K562 (cell line): ENCODE data around the gene OBSL1. TPM values are rescaled to one million over a fixed set of nuclear protein-coding genes. Genes with fewer than 3 reads are reported as not detected.

Experiments used
- BCOR ChIP-seq: fragments of 450-650 bp; IDR thresholded peaks from 2 replicates; pipeline ENCODE4 v1.6.1; 2016
- C11orf30 ChIP-seq: fragments of 450-650 bp; IDR thresholded peaks from 2 replicates; pipeline ENCODE4 v1.6.1; 2016; ENCODE audit warnings: low read depth, mild to moderate bottlenecking
- CREM ChIP-seq: IDR thresholded peaks from 2 replicates; pipeline ENCODE4 v1.6.1; 2014; ENCODE audit warnings: antibody characterized with exemption, low read depth
- HDAC3 ChIP-seq: fragments of 450-650 bp; IDR thresholded peaks from 2 replicates; pipeline ENCODE4 v1.6.1; 2018; ENCODE audit warnings: borderline replicate concordance, mild to moderate bottlenecking, moderate library complexity; ENCODE audit not compliant: partially characterized antibody
- KDM1A ChIP-seq, 2 experiments: fragments of 450-650 bp; IDR thresholded peaks; 2 replicates each; pipeline ENCODE4 v1.6.1; 2016; ENCODE audit warnings: mild to moderate bottlenecking in 2 of 2
- NCOR1 ChIP-seq: fragments of 450-650 bp; IDR thresholded peaks from 2 replicates; pipeline ENCODE4 v1.6.1; 2016; ENCODE audit warnings: mild to moderate bottlenecking, moderate library complexity
- NFATC3 ChIP-seq: fragments of 450-650 bp; IDR thresholded peaks from 2 replicates; pipeline ENCODE4 v1.6.1; 2017; ENCODE audit warnings: mild to moderate bottlenecking
- POLR2G ChIP-seq: fragments of 200-400 bp; formaldehyde crosslinking; IDR thresholded peaks from 2 replicates; pipeline ENCODE4 v1.6.1; 2017; ENCODE audit warnings: low read depth, mild to moderate bottlenecking, antibody characterized with exemption, low read length, moderate library complexity
- SP1 ChIP-seq: sonication (generic); formaldehyde crosslinking; IDR thresholded peaks from 2 replicates; pipeline ENCODE4 v1.8.1; 2022; ENCODE audit warnings: mild to moderate bottlenecking, missing genetic modification reagents
- ZNF224 ChIP-seq: sonication (generic); formaldehyde crosslinking; IDR thresholded peaks from 2 replicates; pipeline ENCODE4 v1.8.0; 2022; ENCODE audit warnings: mild to moderate bottlenecking, missing genetic modification reagents
- ZNF699 ChIP-seq: fragments of 250-450 bp; sonication (Bioruptor Pico); IDR thresholded peaks from 2 replicates; pipeline ENCODE4 v1.8.0; 2021; ENCODE audit warnings: mild to moderate bottlenecking, moderate library complexity; ENCODE audit not compliant: insufficient replicate concordance
- polyA plus RNA-seq, 8 experiments: library from polyadenylated mRNA; depleted of rRNA in 4 of 8; stranded (reverse) in 5 of 8; unstranded in 3 of 8; fragments of >200 nt; fragmentation: Nextera tagmentation in 2 of 8; fragmentation: Illumina TruSeq in 1 of 8; extraction: Ambion mirVana in 2 of 8; extraction: Trizol in 1 of 8; gene quantifications; 2 replicates each; pipeline versions ENCODE4 v1.2.1 to v1.2.3, GENCODE V29; 2011 to 2014; ENCODE audit warnings: inconsistent platforms in 1 of 8, missing spikeins in 1 of 8
- total RNA-seq, 7 experiments: library from RNA; depleted of rRNA in 6 of 7; stranded (reverse); fragments of >200 nt in 6 of 7; fragmentation: Illumina TruSeq in 2 of 7; extraction: Trizol in 2 of 7; gene quantifications; 2 replicates each; pipeline versions ENCODE4 v1.2.1 to v1.2.3, GENCODE V29; 2011 to 2021; ENCODE audit warnings: low replicate concordance in 1 of 7
- TF ChIP-seq, protein P1 (sequence below): fragments of 200-800 bp; sonication (Bioruptor generic); IDR thresholded peaks from 2 replicates; pipeline ENCODE4 v1.6.1; 2017; ENCODE audit warnings: missing genetic modification characterization, missing compliant biosample characterization
- TF ChIP-seq, protein P2 (sequence below): fragments of 250-450 bp; sonication (Bioruptor Pico); IDR thresholded peaks from 2 replicates; pipeline ENCODE4 v1.8.0; 2021; ENCODE audit warnings: borderline replicate concordance, mild to moderate bottlenecking, moderate library complexity; ENCODE audit not compliant: poor library complexity, severe bottlenecking
- TF ChIP-seq, protein P3 (sequence below): sonication (generic); formaldehyde crosslinking; IDR thresholded peaks from 2 replicates; pipeline ENCODE4 v1.8.1; 2023; ENCODE audit warnings: mild to moderate bottlenecking, missing genetic modification reagents

Gene OBSL1
- total and polyA plus RNA-seq, 9 of the 15 experiments (the other 6 are each of a cell fraction or from before 2014, with no cell fraction given), result 1.2 to 26.6 (median 8.6) TPM

DNA sequence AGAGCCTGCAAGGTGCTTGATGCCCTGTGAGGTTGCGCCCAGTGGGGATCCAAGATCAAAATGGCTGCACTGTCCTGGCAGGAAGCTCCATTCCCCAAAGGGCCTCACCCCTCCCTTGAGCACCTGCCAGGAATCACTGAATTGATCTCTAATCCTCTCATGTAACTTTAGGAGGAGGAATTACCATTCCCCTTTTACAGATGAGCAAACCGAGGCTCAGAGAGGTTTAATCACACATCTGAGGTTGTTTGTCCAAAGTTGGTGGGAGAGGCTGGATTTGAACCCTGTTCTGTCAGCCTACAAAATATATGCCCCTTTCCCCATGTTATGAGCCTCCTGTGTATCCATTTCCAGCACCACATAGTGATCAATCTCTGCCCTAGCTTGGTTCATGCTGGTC, 46.5 kb downstream of the OBSL1 start (continued):
- TF ChIP-seq NCOR1, result no peak
- peak; percentile 20 to 67; a peak in 3 of 4 replicates for TF ChIP-seq KDM1A (IDR thresholded peaks at IDR 0.05)
- TF ChIP-seq C11orf30, result no peak
- TF ChIP-seq BCOR, result peak; percentile 70
- TF ChIP-seq, protein P1, sequence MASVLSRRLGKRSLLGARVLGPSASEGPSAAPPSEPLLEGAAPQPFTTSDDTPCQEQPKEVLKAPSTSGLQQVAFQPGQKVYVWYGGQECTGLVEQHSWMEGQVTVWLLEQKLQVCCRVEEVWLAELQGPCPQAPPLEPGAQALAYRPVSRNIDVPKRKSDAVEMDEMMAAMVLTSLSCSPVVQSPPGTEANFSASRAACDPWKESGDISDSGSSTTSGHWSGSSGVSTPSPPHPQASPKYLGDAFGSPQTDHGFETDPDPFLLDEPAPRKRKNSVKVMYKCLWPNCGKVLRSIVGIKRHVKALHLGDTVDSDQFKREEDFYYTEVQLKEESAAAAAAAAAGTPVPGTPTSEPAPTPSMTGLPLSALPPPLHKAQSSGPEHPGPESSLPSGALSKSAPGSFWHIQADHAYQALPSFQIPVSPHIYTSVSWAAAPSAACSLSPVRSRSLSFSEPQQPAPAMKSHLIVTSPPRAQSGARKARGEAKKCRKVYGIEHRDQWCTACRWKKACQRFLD (CRISPR knock-in tag), result 0 out of 2 replicates have a peak, but pooled peaks have one; percentile 42
- no peak for TF ChIP-seq NFATC3
- no peak for TF ChIP-seq ZNF699 (CRISPR knock-in tag)
- TF ChIP-seq CREM, result no peak
- TF ChIP-seq POLR2G, result no peak
- TF ChIP-seq SP1 (CRISPR knock-in tag), result no peak
- no peak for TF ChIP-seq HDAC3
- TF ChIP-seq, protein P2, sequence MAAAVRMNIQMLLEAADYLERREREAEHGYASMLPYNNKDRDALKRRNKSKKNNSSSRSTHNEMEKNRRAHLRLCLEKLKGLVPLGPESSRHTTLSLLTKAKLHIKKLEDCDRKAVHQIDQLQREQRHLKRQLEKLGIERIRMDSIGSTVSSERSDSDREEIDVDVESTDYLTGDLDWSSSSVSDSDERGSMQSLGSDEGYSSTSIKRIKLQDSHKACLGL (CRISPR knock-in tag), result no peak
- no peak for TF ChIP-seq ZNF224 (CRISPR knock-in tag)
- TF ChIP-seq, protein P3, sequence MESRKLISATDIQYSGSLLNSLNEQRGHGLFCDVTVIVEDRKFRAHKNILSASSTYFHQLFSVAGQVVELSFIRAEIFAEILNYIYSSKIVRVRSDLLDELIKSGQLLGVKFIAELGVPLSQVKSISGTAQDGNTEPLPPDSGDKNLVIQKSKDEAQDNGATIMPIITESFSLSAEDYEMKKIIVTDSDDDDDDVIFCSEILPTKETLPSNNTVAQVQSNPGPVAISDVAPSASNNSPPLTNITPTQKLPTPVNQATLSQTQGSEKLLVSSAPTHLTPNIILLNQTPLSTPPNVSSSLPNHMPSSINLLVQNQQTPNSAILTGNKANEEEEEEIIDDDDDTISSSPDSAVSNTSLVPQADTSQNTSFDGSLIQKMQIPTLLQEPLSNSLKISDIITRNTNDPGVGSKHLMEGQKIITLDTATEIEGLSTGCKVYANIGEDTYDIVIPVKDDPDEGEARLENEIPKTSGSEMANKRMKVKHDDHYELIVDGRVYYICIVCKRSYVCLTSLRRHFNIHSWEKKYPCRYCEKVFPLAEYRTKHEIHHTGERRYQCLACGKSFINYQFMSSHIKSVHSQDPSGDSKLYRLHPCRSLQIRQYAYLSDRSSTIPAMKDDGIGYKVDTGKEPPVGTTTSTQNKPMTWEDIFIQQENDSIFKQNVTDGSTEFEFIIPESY, result no peak
